ENCODE data around the gene PCSK6.
"Not testable (repeated sequence)": the region's sequence is repeated elsewhere in the genome, so short reads cannot be mapped to it uniquely, and the experiment has no call there.

The PCSK6 gene

DNA sequence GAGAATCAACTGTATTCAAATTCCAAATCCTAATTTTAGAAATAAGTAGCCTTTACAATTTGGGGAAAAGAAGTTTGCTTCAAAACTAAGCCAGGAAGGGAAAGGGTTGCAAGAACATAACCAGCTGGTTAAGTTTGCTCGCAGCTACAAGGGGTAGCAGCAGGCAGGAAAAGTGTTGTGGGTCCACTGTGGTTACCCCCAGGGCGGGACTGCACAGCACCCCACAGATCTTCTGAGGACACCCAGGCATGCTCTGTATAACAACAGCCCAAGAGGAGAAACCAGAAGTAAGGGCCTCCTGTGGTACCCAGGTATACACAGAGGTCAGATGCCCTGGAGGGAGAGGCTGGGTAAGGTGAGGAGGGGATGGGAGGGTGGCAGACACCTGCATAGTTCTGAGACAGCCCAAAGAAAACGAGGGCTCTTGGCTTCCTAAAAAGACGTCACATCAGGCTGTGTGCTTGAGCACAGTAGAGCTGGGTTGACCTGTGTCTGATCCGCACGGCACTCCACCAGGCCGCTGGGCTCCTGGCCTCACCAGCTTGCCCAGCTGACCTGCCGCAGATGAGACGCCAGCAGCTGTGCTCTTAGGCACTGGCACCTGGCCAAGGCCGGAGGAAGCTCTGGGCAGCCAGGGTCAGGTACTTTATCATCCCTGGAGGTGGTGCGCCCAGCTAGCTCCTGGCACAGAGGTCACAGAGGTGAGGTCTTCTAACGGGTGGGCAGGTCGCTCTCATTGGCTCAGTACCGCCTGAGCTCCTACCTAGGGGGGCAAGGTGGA, 112.7 kb downstream of the PCSK6 start:
- no peak for DNase-seq (ENCODE audit: low spot score)

DNA sequence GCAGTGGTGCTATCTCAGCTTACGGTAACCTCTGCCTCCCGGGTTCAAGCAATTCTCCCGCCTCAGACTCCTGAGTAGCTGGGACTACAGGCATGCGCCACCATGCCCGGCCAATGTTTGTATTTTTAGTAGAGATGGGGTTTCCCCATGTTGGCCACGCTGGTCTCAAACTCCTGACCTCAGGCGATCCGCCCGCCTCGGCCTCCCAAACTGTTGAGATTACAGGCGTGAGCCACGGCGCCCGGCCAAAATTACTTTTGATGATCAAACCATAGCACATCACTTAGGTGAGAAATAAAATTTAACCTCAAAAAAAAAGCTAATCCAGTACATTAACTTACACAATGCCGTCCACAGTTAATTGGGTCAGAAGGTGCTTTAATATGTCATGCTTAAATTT, 114.5 kb downstream of the PCSK6 start:
- DNase-seq (ENCODE audit: low spot score): not testable (repeated sequence)

DNA sequence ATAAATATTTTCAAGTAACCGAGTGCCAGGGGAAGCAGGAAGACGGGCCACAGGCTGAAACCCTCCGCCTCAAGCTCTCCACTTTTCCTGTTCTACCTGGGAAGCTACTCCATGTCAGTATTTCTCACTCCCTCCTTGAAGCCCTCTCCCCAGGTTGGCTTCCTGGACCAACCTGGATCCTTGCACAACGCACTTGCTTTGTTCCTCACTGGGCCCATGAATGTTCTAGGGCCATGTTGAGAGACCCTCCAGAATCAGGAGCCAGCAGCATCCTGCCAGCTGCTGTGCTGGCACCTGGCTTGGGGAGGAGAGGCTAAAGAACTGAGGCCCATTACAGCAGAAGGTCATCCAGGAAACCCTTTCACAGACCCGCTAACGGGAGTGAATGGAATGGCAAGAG, 115.2 kb downstream of the PCSK6 start:
- no peak for DNase-seq (ENCODE audit: low spot score)

DNA sequence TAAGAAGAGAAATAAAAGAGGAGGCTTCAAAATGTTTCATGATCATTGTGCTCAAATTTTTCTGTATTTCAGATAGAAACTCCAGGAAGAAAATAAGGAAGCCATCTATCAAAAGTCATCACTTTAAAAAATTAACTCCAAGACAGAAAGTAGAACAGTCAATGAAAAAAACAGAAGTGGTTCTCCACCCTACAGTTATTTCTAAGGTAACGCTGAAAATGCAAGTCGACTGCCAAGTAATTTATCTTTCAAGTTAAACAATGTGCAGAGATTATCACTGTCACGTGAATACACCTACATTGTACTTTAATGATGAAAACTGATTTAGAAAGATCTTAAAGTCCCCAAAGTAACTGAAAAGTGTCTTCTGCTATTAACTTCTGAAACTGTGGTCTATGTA, 115.9 kb downstream of the PCSK6 start:
- DNase-seq (ENCODE audit: low spot score): no peak

DNA sequence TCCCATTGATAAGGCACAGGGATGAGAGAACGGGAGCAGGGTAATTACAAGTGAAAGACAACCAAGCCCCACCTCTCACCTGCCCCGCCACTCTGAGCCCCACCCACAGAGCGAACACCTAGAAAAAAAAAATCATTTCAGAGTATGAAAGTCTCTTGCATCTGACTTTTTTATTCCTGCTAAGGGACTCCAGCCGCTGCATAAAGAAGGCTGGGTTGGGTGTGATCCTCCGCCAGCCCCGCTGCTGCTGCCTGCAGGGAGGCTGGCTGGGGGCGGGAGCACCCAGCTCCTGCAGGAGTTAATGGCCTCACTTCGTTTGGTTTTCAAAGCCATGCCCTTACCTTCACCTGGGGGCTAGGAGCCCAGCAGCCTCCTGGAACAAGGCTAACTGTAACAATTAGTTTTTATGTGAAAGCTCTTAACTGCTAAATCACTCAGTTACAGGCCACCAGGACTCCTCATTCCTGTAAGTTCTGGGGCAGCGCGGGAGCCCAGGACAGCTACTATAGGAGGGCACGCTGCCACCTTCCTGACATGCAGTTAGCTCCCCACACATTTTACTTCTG, 116.5 kb downstream of the PCSK6 start:
- no peak for DNase-seq (ENCODE audit: low spot score)

DNA sequence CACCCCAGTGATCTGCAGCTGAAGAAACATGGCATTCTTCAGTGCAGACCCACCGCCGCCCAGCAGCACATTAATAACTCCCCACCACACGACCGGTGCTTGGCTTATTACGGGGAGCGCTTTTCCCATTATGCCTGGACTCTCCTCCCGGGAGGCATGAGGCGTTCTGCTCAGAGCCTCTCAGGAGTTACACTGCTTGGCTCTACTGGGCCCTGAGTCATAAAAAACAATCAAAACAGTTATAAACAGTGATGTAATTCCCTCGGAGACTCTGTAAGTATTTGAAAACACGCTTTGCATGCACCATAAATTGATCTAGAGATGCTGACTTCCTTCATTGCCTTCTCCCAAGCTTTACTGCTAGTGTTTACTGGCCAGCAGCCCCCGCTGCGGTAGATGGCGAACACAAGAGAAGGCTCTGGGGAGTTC, 117.3 kb downstream of the PCSK6 start:
- DNase-seq (ENCODE audit: low spot score): no peak

DNA sequence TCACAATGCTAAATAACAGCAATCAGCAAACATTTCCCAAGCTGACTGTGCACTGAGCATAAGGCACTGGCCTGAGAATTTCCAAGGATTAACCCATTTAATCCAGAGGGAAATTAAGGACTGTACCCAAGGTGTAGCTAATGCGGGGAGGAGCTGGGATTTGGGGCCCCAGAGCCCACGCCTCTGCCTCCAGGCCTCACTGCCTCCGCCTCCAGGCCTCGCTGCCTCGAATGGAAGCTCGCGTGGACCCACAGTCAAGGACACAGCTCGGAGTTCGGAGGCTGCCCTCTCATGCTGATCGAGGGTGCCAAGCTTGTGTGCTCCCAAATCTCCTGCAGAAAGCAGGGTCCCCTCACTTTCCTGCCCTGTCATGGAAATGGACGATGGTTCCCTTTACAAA, 118.0 kb downstream of the PCSK6 start:
- DNase-seq (ENCODE audit: low spot score): no peak

DNA sequence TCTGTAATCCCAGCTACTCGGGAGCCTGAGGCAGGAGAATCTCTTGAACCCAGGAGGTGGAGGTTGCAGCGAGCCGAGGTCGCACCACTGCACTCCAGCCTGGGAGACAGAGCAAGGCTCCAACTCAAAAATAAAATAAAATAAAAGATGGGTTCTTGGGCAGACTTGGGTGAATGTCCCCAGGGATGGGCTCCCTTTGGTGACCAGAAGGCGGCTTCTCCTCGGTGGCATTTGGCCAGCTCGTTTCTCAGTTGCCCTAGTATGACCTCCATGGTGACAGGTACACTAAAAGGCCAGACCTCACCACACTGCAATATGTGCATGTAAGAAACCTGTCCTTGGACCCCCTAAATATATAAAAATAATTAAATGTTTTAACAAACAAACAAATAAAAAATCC, 118.4 kb downstream of the PCSK6 start:
- no peak for DNase-seq (ENCODE audit: low spot score)

DNA sequence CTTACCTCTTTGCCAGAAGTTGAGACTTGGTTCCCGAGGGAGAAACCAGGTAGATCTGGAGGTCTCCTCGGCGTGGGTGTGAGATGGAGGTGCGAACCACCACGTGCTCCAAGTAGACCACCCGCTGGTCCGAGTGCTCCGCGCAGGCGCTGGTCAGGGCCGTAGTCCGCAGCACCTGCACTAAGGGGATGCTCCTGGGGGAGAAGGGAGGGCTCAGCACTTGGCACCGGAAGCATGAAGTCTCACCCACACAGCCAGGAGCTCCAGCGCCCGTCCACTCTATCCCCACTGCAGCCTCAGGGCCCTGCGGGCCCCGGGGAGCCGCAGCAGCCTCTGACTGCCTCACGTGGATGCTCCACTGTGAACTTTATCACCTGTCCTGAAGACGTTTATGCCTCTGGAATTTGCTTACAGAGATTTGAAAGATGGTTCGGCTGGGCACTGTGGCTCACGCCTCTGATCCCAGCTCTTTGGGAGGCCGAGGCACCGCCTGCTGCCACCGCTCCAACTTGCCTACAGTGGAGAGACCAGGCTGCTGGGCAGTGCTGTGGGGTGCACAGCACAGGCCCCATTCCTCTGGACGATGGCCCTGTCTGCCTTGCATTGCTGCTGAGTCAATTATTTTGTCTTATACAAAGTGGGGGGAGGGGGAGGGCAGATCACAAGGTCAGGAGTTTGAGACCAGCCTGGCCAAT, 119.0 kb downstream of the PCSK6 start:
- no peak for DNase-seq (ENCODE audit: low spot score)

DNA sequence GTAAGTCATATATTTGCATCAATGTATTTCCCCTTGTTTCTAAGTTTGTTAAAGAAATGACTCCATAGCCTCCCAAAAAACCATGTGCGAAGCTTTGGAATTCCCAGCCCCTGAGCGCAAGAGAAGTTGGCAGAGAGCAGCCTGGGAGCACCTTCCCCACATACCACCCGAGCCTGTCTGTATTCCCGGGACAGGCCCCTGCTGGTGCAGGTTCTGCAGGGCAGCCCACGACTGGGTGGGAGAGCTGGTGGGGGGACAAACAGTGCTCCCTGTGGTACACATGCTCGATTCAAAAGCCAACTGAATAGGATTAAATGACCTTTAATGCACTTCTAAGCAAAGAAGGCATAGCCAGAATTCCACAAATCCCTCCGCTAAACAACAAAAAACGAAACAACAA, 119.8 kb downstream of the PCSK6 start:
- no peak for DNase-seq (ENCODE audit: low spot score)

DNA sequence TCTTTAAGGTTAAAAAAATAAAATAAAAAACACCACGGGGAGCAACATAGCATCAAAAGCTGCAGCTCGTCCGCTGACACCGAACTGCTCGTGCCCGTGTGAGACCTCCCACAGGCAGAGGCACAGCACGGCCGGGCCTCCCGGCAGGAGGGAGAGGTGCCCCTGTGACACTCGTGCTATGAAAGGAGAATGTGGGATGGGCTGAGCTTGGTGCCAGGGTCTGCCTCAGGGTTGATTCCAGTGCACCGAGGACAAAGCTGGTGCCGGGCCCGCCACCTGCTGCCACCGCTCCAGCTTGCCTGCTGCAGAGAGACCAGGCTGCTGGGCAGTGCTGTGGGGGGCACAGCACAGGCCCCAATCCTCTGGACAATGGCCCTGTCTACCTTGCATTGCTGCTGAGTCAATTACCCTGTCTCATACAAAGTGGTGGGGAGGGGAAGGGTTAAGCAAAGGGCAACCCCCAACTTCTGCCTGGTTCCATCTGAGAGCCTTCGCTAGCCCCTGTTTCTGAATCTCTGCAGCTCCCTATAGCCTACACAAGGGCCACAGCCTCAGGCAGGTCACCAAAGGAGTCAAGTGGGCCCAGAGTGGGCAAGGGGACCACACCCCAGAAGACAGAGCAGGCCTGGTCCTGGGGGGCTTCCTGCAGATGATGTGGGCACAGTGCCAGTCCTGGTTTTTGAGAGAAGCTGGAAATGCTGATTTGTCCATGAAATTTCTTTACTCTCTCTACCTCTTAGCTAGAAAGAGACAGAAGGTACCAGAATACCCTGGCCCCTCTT, 120.5 kb downstream of the PCSK6 start:
- no peak for DNase-seq (ENCODE audit: low spot score)

DNA sequence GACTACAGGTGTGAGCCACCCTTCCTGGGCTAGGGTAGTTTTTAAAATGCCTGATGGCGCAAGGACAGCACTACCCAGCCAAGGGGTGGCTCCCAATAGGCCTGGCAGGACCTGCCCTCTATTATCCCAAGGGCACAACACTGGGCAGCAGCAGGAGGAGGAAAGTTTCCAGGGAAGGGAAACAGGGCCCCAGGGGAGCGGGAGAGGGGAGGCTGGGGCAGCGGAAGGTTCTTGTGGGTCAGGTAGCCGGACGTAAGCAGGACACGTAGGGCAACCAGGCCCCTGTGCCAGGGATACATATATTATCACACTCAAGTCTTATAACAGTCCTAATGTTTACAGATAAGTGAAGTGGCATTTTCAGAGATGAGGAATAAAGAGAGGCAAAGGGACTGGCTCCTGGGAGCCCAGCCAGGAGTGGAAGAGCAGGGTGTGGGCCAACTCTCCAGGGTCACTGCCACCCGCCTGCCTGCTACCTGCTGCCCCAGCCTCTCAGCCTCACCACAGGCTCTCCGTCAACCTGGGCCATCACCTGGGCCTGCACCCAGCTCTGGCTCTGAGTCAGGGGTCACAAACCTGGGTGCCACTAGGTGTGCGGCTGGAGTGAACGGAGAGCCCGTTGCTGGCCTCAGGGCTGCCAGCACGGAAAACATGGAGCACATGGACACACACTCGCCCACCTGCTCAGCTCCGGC, 121.3 kb downstream of the PCSK6 start:
- DNase-seq (ENCODE audit: low spot score): no peak

DNA sequence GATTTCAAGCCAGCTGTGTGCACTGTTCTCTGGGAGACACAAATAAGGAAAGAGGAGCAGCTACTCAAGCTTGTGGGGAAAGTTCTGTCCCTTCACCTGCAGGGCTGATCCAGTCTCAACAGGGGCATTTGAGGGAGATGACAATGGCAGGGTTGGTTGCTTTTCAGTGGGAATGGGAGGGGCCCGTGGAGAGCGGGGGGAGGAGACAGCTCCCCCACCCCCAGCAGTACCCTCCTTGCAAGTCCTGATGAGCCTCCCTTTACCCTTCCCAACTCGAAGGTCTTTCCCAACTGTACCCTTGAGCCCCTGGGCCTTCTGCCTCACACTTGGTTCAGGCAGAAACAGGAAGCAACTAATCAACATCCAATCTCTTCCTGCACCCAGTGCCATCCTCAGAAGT, 122.7 kb downstream of the PCSK6 start:
- DNase-seq (ENCODE audit: low spot score): no peak

DNA sequence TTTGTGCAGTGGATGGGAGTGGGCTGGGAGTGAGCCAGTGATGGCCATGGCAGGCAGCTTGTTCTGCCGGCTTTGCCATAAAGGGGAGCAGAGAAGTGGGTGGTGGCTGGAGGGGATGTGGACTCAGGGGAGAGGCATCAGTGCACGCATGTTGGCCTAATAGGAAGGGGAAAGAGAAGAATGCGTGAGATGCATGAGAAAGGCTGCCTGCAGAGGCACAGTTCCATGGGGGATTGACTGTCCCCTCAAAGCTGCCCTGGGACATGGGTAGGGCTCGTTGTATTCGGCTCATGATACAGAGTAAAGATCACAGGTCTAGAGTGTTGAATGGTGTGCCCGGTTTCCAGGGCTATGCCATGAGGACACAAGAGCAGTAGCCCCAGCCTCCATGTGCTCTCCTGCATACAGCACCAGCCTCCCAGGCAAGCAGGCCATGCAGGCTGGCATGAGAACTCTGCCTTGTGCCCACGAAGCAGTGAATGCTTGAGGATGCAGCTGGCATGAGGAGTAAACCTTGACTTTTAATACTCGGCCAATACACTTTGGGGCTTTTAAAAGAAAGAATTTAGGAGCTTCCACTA, 126.4 kb downstream of the PCSK6 start:
- DNase-seq (ENCODE audit: low spot score): no peak

DNA sequence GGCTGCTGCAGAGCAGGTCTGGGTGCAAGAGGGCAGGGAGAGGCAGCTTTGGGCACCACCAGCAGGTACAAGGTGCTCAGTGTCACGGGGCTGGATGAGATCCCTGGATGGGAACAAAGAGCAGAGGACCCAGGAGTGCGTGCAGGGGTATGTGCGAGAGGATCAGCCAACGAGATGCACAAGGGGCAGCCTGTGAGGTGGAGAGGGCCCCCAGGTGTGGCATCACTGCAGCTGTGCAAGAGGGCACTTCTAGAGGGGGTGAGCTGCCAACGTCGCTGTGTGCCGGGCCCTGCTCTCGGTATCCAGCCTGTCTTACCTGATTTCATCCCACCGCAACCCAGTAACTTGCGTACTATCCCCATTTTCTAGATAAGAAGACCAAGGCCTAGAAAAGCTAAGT, 127.1 kb downstream of the PCSK6 start:
- DNase-seq (ENCODE audit: low spot score): no peak

DNA sequence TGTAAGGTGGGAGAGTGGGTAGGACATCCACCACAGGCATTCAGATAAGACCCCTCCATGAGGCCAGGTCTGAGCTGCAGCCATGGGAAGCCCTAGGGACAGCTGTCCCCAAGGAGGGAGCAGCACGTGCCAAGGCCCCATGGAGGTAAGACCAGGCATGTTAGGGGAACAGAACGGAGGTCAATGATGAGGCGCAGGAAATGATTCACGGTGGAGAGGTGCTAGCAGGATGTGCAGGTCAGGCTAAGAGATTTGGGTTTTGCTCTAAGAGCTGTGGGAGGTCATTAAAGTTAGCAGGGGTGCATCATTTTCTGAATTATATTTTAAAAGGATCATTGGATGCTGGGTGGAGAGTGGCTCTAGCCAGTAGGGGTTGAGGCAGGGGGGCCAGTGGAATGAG, 128.1 kb downstream of the PCSK6 start:
- no peak for DNase-seq (ENCODE audit: low spot score)

DNA sequence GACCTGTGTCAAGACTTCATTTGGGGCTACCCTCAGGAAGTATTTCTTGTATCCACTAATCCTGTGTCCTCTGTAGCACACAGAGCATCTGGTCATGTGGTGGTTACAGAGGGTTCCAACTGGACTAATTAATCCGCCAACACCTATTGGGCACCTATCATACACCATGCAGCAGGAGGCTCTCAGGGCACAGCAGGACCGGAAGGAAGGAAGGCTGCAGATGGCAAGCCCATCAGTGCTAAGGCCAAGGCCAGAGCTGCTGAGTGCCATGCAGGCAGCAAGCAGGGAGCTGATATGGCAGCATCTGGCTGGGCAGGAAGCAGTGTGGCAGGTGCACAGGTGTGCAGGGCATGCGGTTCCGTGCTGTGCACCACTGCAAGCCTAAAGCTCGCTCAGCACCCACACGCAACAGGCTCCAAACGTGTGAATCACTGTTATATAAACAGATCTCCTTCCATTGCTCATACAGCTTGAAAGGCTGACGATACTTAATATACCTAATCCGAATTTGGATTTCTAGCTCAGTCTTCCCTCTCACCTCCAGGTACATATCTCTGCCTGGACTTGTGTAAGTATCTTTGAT, 130.1 kb downstream of the PCSK6 start:
- peak; percentile 20 for DNase-seq (ENCODE audit: low spot score)

DNA sequence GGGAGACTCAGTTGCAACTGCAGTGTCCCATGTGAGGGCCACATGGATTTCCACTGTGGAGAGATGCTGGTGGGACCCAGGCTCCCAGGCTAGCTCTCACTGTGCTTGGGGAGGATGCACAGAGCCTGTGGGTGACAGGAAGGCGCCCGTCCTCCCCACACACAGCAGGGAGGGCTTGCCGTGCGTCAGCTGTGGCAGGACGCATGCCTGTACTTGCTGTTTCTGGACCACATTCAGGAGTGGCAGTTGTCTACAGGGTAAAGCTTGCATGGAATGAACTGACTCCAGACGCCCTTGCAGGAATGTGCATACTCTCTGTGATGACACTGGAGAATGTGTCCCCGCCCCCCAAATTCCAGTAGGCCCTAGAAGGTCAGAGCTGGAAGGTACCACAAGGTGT, 130.6 kb downstream of the PCSK6 start:
- no peak for DNase-seq (ENCODE audit: low spot score)

DNA sequence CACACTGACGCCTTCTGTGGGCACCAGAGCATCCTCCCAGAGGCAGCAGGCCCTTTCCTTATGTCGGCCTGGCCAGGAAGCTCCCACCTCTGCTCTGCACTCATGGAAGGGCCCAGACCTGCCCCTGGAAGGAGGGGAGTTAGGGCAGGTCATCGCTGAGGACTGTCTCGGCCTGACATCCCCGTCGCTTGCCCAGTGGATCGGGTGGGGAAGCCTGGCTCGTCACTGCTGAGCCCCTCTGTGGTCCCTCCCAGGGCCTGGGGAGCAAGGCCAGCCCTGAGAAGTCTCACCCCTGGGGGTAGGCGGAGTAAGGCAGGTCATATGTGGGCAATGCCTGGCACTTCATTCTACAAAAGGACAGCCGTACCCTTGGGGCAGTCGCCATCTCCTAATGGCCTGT, 131.6 kb downstream of the PCSK6 start:
- no peak for DNase-seq (ENCODE audit: low spot score)

DNA sequence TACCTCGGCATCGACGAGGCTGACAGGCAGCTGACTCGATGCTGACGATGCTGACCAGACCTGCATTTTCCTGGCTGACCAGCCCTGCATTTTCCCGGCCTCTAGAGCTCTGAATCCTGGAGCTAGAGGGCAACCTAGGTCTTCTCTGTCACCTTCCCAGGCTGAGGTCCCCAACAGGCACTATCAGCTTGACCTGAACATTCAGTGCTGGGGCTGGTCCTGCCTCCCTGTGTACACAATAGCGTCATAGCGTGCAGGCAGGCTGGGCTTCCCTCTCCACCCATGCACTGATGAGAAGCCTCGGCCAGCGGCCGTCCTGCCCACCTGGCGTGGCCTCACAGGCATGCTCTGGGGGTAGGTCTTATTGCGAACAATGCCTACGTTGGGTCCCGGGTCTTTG, 132.2 kb downstream of the PCSK6 start:
- DNase-seq (ENCODE audit: low spot score): no peak

DNA sequence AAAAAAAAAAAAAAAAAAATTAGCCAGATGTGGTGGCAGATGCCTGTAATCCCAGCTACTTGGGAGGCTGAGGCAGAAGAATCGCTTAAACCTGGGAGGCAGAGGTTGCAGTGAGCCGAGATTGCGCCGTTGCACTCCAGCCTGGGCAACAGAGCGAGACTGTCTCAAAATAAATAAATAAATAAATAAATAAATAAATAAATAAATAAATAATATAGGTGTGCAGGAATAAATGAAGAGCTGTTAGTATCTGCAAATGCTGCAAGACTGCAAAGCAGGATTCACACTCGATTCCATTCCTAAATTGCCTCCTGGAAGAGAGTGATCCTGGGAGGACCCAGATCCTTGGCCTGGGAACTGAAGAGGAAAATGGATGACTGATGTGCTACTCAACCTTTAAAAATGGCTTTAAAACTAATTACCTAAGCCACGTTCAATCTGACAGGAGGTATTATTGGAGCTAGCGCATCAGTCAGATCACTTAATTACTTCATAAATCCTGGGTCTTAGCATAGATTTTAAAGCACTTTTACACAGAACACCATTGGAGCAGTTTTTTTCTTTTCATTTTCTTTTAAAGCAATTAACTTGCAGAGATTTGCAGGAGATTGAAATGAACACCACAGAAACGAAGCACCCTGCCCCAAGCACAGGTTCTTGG, 132.9 kb downstream of the PCSK6 start:
- DNase-seq (ENCODE audit: low spot score): not testable (repeated sequence)

All from SW480 (cell line).